Measurements from ENCODE around the gene TRAF6. TPM values are rescaled to one million over a fixed set of nuclear protein-coding genes. Genes with fewer than 3 reads are reported as not detected.

The TRAF6 gene
- total RNA-seq, 1 experiment from 2014 or later = 9.3 TPM

GRCh38 chr11:36469063-36469462 lies 41.0 kb downstream of the TRAF6 start:
- ChIA-PET POLR2A (no interaction called here), CTCF (interaction anchor here (1.1 to 2.7 kb wide), 2 partner anchors 24 to 177 kb away, joined by 3 to 9 read pairs; no protein-coding TSS in a partner anchor), RAD21 (ENCODE audit: low non-redundant PET in 1 of 2, low total read pairs in 2 of 2, uncharacterized antibody in 2 of 2, unreplicated experiment in 2 of 2) (no interaction called here)
- Histone ChIP-seq H4K20me1 (ENCODE audit: insufficient read depth) (no peaks in the 10 kb centered on the region), H3K36me3 (ENCODE audit: control insufficient read depth in 1 of 2, insufficient read depth in 2 of 2, low read length in 2 of 2) (no peaks in the 10 kb centered on the region), H3K9ac (ENCODE audit: low read length) (no peak overlapping the region), H3K27ac (ENCODE audit: low read depth, low read length) (no peak overlapping the region), H3K27me3 (ENCODE audit: insufficient read depth, low read length) (peaks cover 16% of the 10 kb centered on the region; the same call in 1 of the 2 replicates), H3K9me2 (ENCODE audit: insufficient read depth) (no peaks in the 10 kb centered on the region), H3K4me1 (ENCODE audit: control insufficient read depth in 1 of 2, insufficient read depth in 2 of 2, low read length in 2 of 2) (no peaks in the 10 kb centered on the region; a peak in 1 of 4 replicates), H3K79me2 (ENCODE audit: insufficient read depth, low read length) (no peaks in the 10 kb centered on the region), H3K4me2 (ENCODE audit: low read length) (no peak overlapping the region), H3K9me3 (ENCODE audit: control insufficient read depth in 1 of 2, insufficient read depth in 1 of 2, low read depth in 1 of 2, low read length in 2 of 2) (no peaks in the 10 kb centered on the region), H3K4me3 (replicated peaks in 1 of 2; ENCODE audit: low read depth in 1 of 2, low read length in 2 of 2) (no peak overlapping the region), H2AFZ (ENCODE audit: low read depth, low read length, poor library complexity, severe bottlenecking) (no peak overlapping the region)
- intact Hi-C loops (cut with micrococcal nuclease) = no loop called here
- TF ChIP-seq EGR1 (IDR thresholded peaks at IDR 0.05; ENCODE audit: low read depth) = no peak
- TF ChIP-seq RAD21 (IDR thresholded peaks at IDR 0.05; ENCODE audit: low read depth) = peak; percentile 4; the same call in 1 of the 2 replicates
- no peak for TF ChIP-seq EZH2 (IDR thresholded peaks at IDR 0.05)
- TF ChIP-seq CTCF (IDR thresholded peaks at IDR 0.05 in 2 of 3, conservative IDR thresholded peaks at IDR 0.05 in 1 of 3; ENCODE audit: borderline replicate concordance in 1 of 3, insufficient read depth in 1 of 3, low read depth in 2 of 3, low read length in 2 of 3) = peak in 2 of 3 experiments; percentile 42 to 52; a peak in 4 of 6 replicates
- TF ChIP-seq EZH2phosphoT487 (IDR thresholded peaks at IDR 0.05; ENCODE audit: borderline replicate concordance) = no peak
- TF ChIP-seq JUND (IDR thresholded peaks at IDR 0.05) = no peak
- no peak for TF ChIP-seq YY1 (IDR thresholded peaks at IDR 0.05; ENCODE audit: extremely low read depth, insufficient replicate concordance, low read depth, low read length)
- no peak for TF ChIP-seq CBX3 (IDR thresholded peaks at IDR 0.05; ENCODE audit: low read depth)
- ATAC-seq (no peak), DNase-seq (ENCODE audit: low read depth, low spot score) (no peak)
- BruUV-seq (replicated peaks) = no TSS peak

GRCh38 chr11:36467916-36468315 lies 42.2 kb downstream of the TRAF6 start:
- H3K27me3 ChIP-seq (ENCODE audit: insufficient read depth, low read length) = peaks cover 16% of the 10 kb centered on the region; the same call in 1 of the 2 replicates
- no peak for DNase-seq (ENCODE audit: low read depth, low spot score)
- intact Hi-C loops (cut with micrococcal nuclease) = no loop called here
- no peaks in the 10 kb centered on the region for H3K79me2 ChIP-seq (ENCODE audit: insufficient read depth, low read length)
- ChIA-PET POLR2A (no interaction called here), RAD21 (ENCODE audit: low non-redundant PET in 1 of 2, low total read pairs in 2 of 2, uncharacterized antibody in 2 of 2, unreplicated experiment in 2 of 2) (no interaction called here), CTCF (interaction anchor here (2.7 kb wide), 1 partner anchor 25 kb away, joined by 9 read pairs; no protein-coding TSS in a partner anchor)
- no peak overlapping the region for H3K4me3 ChIP-seq (replicated peaks in 1 of 2; ENCODE audit: low read depth in 1 of 2, low read length in 2 of 2)
- no peaks in the 10 kb centered on the region for H3K36me3 ChIP-seq (ENCODE audit: control insufficient read depth in 1 of 2, insufficient read depth in 2 of 2, low read length in 2 of 2)
- H3K9me2 ChIP-seq (ENCODE audit: insufficient read depth) = no peaks in the 10 kb centered on the region
- H2AFZ ChIP-seq (ENCODE audit: low read depth, low read length, poor library complexity, severe bottlenecking) = no peak overlapping the region
- BruUV-seq (replicated peaks) = no TSS peak
- H3K9ac ChIP-seq (ENCODE audit: low read length) = no peak overlapping the region
- H3K9me3 ChIP-seq (ENCODE audit: control insufficient read depth in 1 of 2, insufficient read depth in 1 of 2, low read depth in 1 of 2, low read length in 2 of 2) = no peaks in the 10 kb centered on the region
- no peaks in the 10 kb centered on the region; a peak in 1 of 4 replicates for H3K4me1 ChIP-seq (ENCODE audit: control insufficient read depth in 1 of 2, insufficient read depth in 2 of 2, low read length in 2 of 2)
- H3K27ac ChIP-seq (ENCODE audit: low read depth, low read length) = no peak overlapping the region
- H4K20me1 ChIP-seq (ENCODE audit: insufficient read depth) = no peaks in the 10 kb centered on the region
- no peak for ATAC-seq
- H3K4me2 ChIP-seq (ENCODE audit: low read length) = no peak overlapping the region
- TF ChIP-seq, protein P1, sequence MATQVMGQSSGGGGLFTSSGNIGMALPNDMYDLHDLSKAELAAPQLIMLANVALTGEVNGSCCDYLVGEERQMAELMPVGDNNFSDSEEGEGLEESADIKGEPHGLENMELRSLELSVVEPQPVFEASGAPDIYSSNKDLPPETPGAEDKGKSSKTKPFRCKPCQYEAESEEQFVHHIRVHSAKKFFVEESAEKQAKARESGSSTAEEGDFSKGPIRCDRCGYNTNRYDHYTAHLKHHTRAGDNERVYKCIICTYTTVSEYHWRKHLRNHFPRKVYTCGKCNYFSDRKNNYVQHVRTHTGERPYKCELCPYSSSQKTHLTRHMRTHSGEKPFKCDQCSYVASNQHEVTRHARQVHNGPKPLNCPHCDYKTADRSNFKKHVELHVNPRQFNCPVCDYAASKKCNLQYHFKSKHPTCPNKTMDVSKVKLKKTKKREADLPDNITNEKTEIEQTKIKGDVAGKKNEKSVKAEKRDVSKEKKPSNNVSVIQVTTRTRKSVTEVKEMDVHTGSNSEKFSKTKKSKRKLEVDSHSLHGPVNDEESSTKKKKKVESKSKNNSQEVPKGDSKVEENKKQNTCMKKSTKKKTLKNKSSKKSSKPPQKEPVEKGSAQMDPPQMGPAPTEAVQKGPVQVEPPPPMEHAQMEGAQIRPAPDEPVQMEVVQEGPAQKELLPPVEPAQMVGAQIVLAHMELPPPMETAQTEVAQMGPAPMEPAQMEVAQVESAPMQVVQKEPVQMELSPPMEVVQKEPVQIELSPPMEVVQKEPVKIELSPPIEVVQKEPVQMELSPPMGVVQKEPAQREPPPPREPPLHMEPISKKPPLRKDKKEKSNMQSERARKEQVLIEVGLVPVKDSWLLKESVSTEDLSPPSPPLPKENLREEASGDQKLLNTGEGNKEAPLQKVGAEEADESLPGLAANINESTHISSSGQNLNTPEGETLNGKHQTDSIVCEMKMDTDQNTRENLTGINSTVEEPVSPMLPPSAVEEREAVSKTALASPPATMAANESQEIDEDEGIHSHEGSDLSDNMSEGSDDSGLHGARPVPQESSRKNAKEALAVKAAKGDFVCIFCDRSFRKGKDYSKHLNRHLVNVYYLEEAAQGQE (IDR thresholded peaks at IDR 0.05; ENCODE audit: low read depth) = no peak
- no peak for TF ChIP-seq SRF (IDR thresholded peaks at IDR 0.05; ENCODE audit: low read depth)
- no peak for TF ChIP-seq ZFX (IDR thresholded peaks at IDR 0.05)
- TF ChIP-seq SIN3A (IDR thresholded peaks at IDR 0.05; ENCODE audit: low read depth) = no peak
- TF ChIP-seq EGR1 (IDR thresholded peaks at IDR 0.05; ENCODE audit: low read depth) = no peak
- no peak for TF ChIP-seq POLR2AphosphoS5 (IDR thresholded peaks at IDR 0.05; ENCODE audit: low read depth, low read length)
- TF ChIP-seq, protein P2, sequence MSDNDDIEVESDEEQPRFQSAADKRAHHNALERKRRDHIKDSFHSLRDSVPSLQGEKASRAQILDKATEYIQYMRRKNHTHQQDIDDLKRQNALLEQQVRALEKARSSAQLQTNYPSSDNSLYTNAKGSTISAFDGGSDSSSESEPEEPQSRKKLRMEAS (IDR thresholded peaks at IDR 0.05) = no peak
- TF ChIP-seq ZNF274 (IDR thresholded peaks at IDR 0.05; ENCODE audit: low read depth, low read length) = no peak
- no peak for TF ChIP-seq RAD21 (IDR thresholded peaks at IDR 0.05; ENCODE audit: low read depth)
- no peak for TF ChIP-seq POLR2A (IDR thresholded peaks at IDR 0.05; ENCODE audit: borderline replicate concordance, extremely low read depth, insufficient read depth, insufficient read length)
- no peak for TF ChIP-seq YY1 (IDR thresholded peaks at IDR 0.05; ENCODE audit: extremely low read depth, insufficient replicate concordance, low read depth, low read length)
- no peak for TF ChIP-seq CBX3 (IDR thresholded peaks at IDR 0.05; ENCODE audit: low read depth)

All from HCT116 (cell line).